K562 (cell line): ENCODE measurements around the gene ATIC. TPM values are rescaled to one million over a fixed set of nuclear protein-coding genes. Genes with fewer than 3 reads are reported as not detected.

ENCODE experiments used
- ATAC-seq: fragments of 200-7000 bp; cut with Tn5 transposase; 3 replicates; pipeline ENCODE4 v1.9.1; 2020; ENCODE audit warnings: moderate library complexity
- BruUV-seq: library from RNA; stranded (reverse); fragments of 400-500 nt; replicated peaks from 2 replicates; lab custom pipeline; 2021; lab: Mats Ljungman, UMichigan
- CTCF ChIA-PET: fragments of 300-600 bp; formaldehyde crosslinking; extraction: SDS; loops from one replicate; lab custom pipeline; 2021; ENCODE audit warnings: low intra/inter-chr PET ratio; lab: Yijun Ruan, JAX
- POLR2A ChIA-PET: fragments of 300-600, 350-650 bp; sonication (Branson Sonifier 250); formaldehyde crosslinking; extraction: SDS; loops from one replicate; lab custom pipeline; 2021; ENCODE audit warnings: antibody characterized with exemption, inconsistent platforms; lab: Yijun Ruan, JAX
- DNase-seq, 4 experiments: peaks; one replicate each; pipeline versions ENCODE4 v3.0.0 to v3.0.0-alpha.2; 2011 to 2018; ENCODE audit warnings: low spot score in 3 of 4, mixed read lengths in 3 of 4; ENCODE audit errors: extremely low read depth in 1 of 4
- FAIRE-seq: peaks from 2 replicates; lab custom pipeline; 2011; peaks lifted over from hg19 to GRCh38; lab: Jason Lieb, UNC
- H2AFZ ChIP-seq: 2 replicates; pipeline ENCODE4 v1.6.0; 2011; ENCODE audit warnings: low read depth, low read length, control low read depth, inconsistent platforms
- H3K27ac ChIP-seq: fragments of 200-600 bp; 3 replicates; pipeline ENCODE4 v1.8.0; 2011; ENCODE audit warnings: low read depth, mild to moderate bottlenecking, control low read depth, inconsistent platforms, low read length, moderate library complexity, mixed read lengths; ENCODE audit errors: extremely low read depth
- H3K27me3 ChIP-seq, 2 experiments: fragments of 300-600 bp in 1 of 2; 2 replicates in 1 of 2; 3 replicates in 1 of 2; pipeline versions ENCODE4 v1.6.0 to v1.8.0; 2011; ENCODE audit warnings: inconsistent platforms in 2 of 2, low read length in 2 of 2, mild to moderate bottlenecking in 1 of 2, mixed read lengths in 1 of 2, moderate library complexity in 1 of 2; ENCODE audit not compliant: control insufficient read depth in 2 of 2, insufficient read depth in 2 of 2
- H3K36me3 ChIP-seq: fragments of 300-600 bp; 3 replicates; pipeline ENCODE4 v1.8.0; 2011; ENCODE audit warnings: mild to moderate bottlenecking, low read length, inconsistent platforms; ENCODE audit not compliant: control insufficient read depth, insufficient read depth
- H3K4me1 ChIP-seq, 2 experiments: fragments of 200-600 bp in 1 of 2; replicated peaks in 1 of 2; 2 replicates in 1 of 2; 3 replicates in 1 of 2; pipeline versions ENCODE4 v1.5.1 to v1.8.0; 2011; ENCODE audit warnings: inconsistent platforms in 2 of 2, low read length in 2 of 2, mild to moderate bottlenecking in 1 of 2, mixed read lengths in 1 of 2, moderate library complexity in 1 of 2; ENCODE audit not compliant: control insufficient read depth in 2 of 2, insufficient read depth in 2 of 2
- H3K4me2 ChIP-seq: 2 replicates; pipeline ENCODE4 v1.6.1; 2011; ENCODE audit warnings: low read length, control low read depth, inconsistent platforms, mixed read lengths; ENCODE audit not compliant: insufficient read depth
- H3K4me3 ChIP-seq: fragments of 200-600 bp; sonication (generic), shearing (Covaris generic); 2 replicates; pipeline ENCODE4 v1.5.1; 2016; ENCODE audit warnings: control low read depth, inconsistent platforms
- H3K79me2 ChIP-seq: fragments of 200-600 bp; 3 replicates; pipeline ENCODE4 v1.8.0; 2011; ENCODE audit warnings: low read length, inconsistent platforms; ENCODE audit not compliant: control insufficient read depth, insufficient read depth
- H3K9ac ChIP-seq, 2 experiments: 2 replicates each; pipeline versions ENCODE4 v1.6.0 to v1.6.1; 2011; ENCODE audit warnings: low read depth in 2 of 2, low read length in 2 of 2, control low read depth in 1 of 2, inconsistent platforms in 1 of 2, mild to moderate bottlenecking in 1 of 2, mixed read lengths in 1 of 2; ENCODE audit not compliant: insufficient read depth in 1 of 2
- H3K9me1 ChIP-seq: one replicate; pipeline ENCODE4 v1.6.0; 2011; ENCODE audit warnings: inconsistent platforms, mild to moderate bottlenecking, low read length, moderate library complexity; ENCODE audit not compliant: control insufficient read depth, insufficient read depth
- H3K9me3 ChIP-seq: replicated peaks from 2 replicates; pipeline ENCODE4 v1.5.1; 2011; ENCODE audit warnings: low read depth, low read length, inconsistent platforms; ENCODE audit not compliant: control insufficient read depth, insufficient read depth
- H4K20me1 ChIP-seq: replicated peaks from 2 replicates; pipeline ENCODE4 v1.6.1; 2011; ENCODE audit warnings: low read length, inconsistent platforms, mixed read lengths; ENCODE audit not compliant: control insufficient read depth, insufficient read depth
- ETS2 ChIP-seq: IDR thresholded peaks from 2 replicates; pipeline ENCODE4 v1.6.1; 2016; ENCODE audit warnings: borderline replicate concordance, missing genetic modification characterization, mild to moderate bottlenecking, moderate library complexity, missing compliant biosample characterization; ENCODE audit not compliant: poor library complexity, severe bottlenecking
- RBM22 ChIP-seq: fragments of 200-400 bp; formaldehyde crosslinking; IDR thresholded peaks from 2 replicates; pipeline ENCODE4 v1.6.1; 2018; ENCODE audit warnings: low read length, low read depth; ENCODE audit not compliant: poor library complexity, severe bottlenecking
- RBM25 ChIP-seq: fragments of 200-400 bp; formaldehyde crosslinking; IDR thresholded peaks from 2 replicates; pipeline ENCODE4 v1.6.1; 2018; ENCODE audit warnings: low read length, low read depth, moderate library complexity; ENCODE audit not compliant: severe bottlenecking
- TOE1 ChIP-seq, 2 experiments: fragments of 450-650 bp in 1 of 2; sonication (generic) in 1 of 2; formaldehyde crosslinking in 1 of 2; IDR thresholded peaks; 2 replicates each; pipeline versions ENCODE4 v1.7.1 to v1.8.0; 2016 to 2022; ENCODE audit warnings: borderline replicate concordance in 2 of 2, mild to moderate bottlenecking in 2 of 2, antibody characterized with exemption in 1 of 2, inconsistent platforms in 1 of 2, low read depth in 1 of 2, missing genetic modification reagents in 1 of 2, moderate library complexity in 1 of 2
- ZNF121 ChIP-seq: sonication (generic); formaldehyde crosslinking; conservative IDR thresholded peaks from 2 replicates; pipeline ENCODE4 v1.8.0; 2022; ENCODE audit warnings: missing genetic modification reagents
- WGBS: fragments of 100-300 bp; shearing (Covaris generic); methylation state at CpG from one replicate; pipeline ENCODE4 v1.1.6; 2016; ENCODE audit warnings: low coverage, mixed read lengths; ENCODE audit not compliant: insufficient coverage; ENCODE audit errors: missing lambda C conversion rate; 5-methylcytosine and 5-hydroxymethylcytosine counted together
- in situ Hi-C: fragments of 300-500 bp; cut with MboI; formaldehyde crosslinking; loops from 4 replicates; pipeline ENCODE4 v1.15.0; 2018; ENCODE audit warnings: inconsistent platforms, mixed read lengths
- intact Hi-C: fragments of 100-400 bp; cut with micrococcal nuclease; formaldehyde crosslinking; loops from 2 replicates; pipeline ENCODE4 v1.14.2; 2022
- polyA plus RNA-seq, 8 experiments: library from polyadenylated mRNA; depleted of rRNA in 4 of 8; stranded (reverse) in 5 of 8; unstranded in 3 of 8; fragments of >200 nt; fragmentation: Nextera tagmentation in 2 of 8; fragmentation: Illumina TruSeq in 1 of 8; extraction: Ambion mirVana in 2 of 8; extraction: Trizol in 1 of 8; gene quantifications; 2 replicates each; pipeline versions ENCODE4 v1.2.1 to v1.2.3, GENCODE V29; 2011 to 2014; ENCODE audit warnings: inconsistent platforms in 1 of 8, missing spikeins in 1 of 8
- total RNA-seq, 7 experiments: library from RNA; depleted of rRNA in 6 of 7; stranded (reverse); fragments of >200 nt in 6 of 7; fragmentation: Illumina TruSeq in 2 of 7; extraction: Trizol in 2 of 7; gene quantifications; 2 replicates each; pipeline versions ENCODE4 v1.2.1 to v1.2.3, GENCODE V29; 2011 to 2021; ENCODE audit warnings: low replicate concordance in 1 of 7
- TF ChIP-seq, protein P1 (sequence below): fragments of 450-650 bp; IDR thresholded peaks from 2 replicates; pipeline ENCODE4 v1.6.1; 2016

ATIC gene
- total and polyA plus RNA-seq, 9 of the 15 experiments (the other 6 are each of a cell fraction or from before 2014, with no cell fraction given) = 45.6 to 480 (median 212) TPM

DNA sequence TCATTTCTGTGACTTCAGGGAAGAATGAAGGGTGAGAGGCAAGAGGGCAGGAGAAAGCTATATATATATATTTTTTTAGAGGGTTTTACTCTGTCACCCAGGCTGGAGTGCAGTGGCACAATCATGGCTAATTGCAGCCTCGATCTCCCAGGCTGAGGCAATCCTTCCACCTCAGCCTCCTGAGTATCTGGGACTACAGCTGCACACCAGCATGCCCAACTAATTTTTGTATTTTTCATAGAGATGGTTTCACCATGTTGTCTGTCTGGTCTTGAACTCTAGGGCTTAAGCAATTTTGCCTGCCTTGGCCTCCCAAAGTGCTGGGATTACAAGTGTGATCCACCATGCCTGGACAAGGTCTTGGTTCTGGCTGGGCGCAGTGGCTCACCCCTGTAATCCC lies 3.4 kb downstream of the ATIC start (continued):
- no peak for TF ChIP-seq RBM22

DNA sequence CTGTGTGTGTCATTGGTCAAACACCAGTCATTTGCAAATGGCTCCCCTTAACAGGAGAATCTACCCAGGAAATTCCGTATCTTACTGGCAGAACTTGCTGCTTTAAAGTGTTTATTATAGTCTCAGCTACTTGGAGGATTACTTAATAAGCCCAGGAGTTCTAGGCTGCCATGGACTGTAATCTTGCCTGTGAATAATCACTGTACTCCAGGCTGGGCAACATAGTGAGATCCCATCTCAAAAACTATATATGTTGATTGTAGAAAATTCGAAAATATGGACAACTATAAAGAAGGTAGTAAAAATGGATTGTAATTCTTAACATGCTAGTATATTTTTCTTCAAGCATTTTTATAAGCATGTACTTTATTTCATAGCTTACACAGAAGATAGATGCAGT lies 4.5 kb downstream of the ATIC start:
- peaks cover 86% of the 10 kb centered on the region for H3K79me2 ChIP-seq
- H3K4me3 ChIP-seq = no peak overlapping the region
- no peak for ATAC-seq
- FAIRE-seq = no peak
- no peak for DNase-seq
- H3K9me1 ChIP-seq = no peaks in the 10 kb centered on the region
- no TSS peak for BruUV-seq
- CTCF ChIA-PET = no interaction called here
- peaks cover 0 to 13% of the 10 kb centered on the region in 2 experiments; a peak in 4 of 5 replicates for H3K4me1 ChIP-seq
- no peaks in the 10 kb centered on the region for H3K9me3 ChIP-seq
- no peak for TF ChIP-seq ETS2 (tag)
- TF ChIP-seq, protein P1, sequence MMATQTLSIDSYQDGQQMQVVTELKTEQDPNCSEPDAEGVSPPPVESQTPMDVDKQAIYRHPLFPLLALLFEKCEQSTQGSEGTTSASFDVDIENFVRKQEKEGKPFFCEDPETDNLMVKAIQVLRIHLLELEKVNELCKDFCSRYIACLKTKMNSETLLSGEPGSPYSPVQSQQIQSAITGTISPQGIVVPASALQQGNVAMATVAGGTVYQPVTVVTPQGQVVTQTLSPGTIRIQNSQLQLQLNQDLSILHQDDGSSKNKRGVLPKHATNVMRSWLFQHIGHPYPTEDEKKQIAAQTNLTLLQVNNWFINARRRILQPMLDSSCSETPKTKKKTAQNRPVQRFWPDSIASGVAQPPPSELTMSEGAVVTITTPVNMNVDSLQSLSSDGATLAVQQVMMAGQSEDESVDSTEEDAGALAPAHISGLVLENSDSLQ = no peak
- peak; percentile 65 for TF ChIP-seq ZNF121 (CRISPR knock-in tag)
- TF ChIP-seq RBM25 = peak; percentile 54
- TF ChIP-seq TOE1 (IDR thresholded peaks at IDR 0.05; ENCODE audit: borderline replicate concordance) = no peak
- no peak for TF ChIP-seq TOE1 (CRISPR knock-in tag; IDR thresholded peaks at IDR 0.05; ENCODE audit: borderline replicate concordance, low read depth)
- TF ChIP-seq, all 486 proteins: peak for 2
- no peak overlapping the region for H3K4me2 ChIP-seq
- in situ Hi-C loops = no loop called here
- no peaks in the 10 kb centered on the region for H3K27me3 ChIP-seq
- H4K20me1 ChIP-seq = no peaks in the 10 kb centered on the region
- H3K9ac ChIP-seq = no peak overlapping the region
- WGBS = 90% methylated on average over 2 of the region's 2 CpGs
- H2AFZ ChIP-seq = no peak overlapping the region
- H3K27ac ChIP-seq = 0 out of 3 replicates have a peak overlapping the region, but pooled peaks have one; percentile 11
- intact Hi-C loops = no loop called here
- peaks cover 79% of the 10 kb centered on the region for H3K36me3 ChIP-seq
- POLR2A ChIA-PET = no interaction called here
